HG02678 (cell line): Measurements from ENCODE around the gene AFG1L.
"Not testable (repeated sequence)": the region's sequence is repeated elsewhere in the genome, so short reads cannot be mapped to it uniquely, and the experiment has no call there.

Source experiments
- ATAC-seq: cut with Tn5 transposase; IDR thresholded peaks from one replicate; pipeline ENCODE4 v1.9.1; 2021; ENCODE audit warnings: mild to moderate bottlenecking, moderate library complexity; ENCODE audit not compliant: unreplicated experiment

Gene AFG1L

DNA sequence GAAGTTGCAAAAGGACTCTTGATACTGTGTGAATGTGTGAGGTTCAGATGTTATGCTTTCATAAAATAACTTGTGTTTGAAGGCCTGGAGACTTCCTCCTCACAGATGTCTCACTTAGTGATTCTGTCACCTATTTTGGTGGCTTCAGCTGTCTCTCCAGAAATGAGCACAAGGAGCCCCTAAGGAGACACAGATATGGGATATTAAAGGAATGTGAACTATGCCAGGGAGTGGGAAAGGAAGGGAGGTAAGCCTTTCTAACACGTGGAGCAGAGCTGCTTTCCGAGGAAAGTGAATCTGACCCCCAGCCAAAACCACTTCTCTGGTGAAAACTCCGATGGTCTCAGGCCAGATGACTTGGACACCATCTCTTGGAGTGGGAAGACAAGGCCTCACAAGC lies 255.4 kb downstream of the AFG1L start:
- no peak for ATAC-seq

DNA sequence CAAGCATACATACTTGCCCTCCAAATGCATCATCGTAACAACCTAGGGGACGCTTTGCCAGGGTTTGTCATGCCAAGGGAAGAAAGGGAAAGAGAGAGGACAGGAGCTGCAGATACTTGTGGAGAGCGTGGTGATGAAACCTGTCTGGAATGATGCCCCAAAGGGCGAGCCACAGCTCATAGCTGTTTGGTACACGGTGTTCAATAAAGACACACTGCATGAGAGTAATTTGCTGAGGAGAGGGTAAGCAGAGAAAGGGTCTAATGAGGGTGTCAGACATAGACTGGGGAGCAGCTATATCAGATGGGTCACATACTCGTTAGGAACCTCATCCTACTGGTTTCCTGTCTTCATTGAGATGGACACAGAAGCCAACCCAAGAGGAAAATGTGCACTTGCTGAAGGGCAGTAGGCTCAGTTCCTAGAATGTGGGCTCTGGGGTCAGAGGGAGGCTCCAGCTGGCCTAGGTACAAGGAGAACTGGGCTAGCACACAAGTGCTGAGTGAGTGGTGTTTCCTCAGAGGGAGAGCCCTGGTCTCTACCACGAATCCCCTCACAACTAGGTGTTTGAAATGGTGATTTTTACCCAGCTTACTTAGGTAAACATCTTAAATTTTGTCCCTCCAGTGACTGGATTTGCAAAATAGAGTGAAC lies 260.7 kb downstream of the AFG1L start:
- ATAC-seq, result no peak

DNA sequence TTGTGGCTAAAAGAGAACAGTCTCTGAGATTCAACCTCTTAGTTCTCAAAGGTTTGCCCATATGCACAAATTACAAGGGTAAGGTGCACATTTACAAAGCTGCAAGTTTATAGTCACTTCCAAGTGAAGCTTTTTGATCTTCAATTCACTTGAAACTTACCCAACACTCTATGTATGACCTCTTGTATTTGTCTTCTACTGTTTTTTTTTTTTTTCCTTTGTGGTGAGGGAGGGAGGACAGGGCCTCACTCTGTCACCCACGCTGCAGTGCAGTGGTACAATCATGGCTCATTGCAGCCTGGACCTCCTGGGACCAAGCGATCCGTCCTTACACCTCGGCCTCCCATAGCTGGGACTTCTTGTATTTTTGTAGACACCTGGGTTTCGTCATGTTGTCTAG lies 261.4 kb downstream of the AFG1L start:
- no peak for ATAC-seq

DNA sequence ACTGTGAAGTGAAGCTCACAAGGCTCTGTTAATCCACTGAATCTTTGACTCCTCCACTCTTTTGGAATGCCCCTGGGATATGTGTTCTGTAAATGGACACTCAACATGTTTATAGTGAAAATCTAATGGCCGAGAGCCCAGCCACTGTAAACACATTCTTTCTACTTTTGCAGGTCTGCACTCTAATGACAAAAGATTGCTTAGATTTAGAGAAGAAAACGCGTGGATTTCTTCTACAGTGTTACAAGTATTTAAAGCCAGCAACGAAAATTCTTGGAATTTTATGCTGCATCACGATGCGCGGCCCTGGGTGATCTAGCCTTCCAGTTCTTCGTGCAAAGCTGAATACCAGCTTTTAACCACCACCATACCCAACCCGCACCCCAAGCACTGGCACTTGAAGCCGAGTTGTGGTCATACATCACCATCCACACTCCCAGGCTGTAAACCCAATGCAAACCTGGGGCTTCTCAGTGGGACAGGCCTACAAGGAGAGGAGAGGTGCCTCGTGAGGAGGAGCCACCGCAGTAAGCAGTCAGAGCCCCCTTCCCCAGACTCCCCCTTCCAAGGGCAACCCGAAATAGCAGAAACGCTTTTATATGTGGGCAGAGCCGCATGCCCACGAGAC lies 262.1 kb downstream of the AFG1L start:
- no peak for ATAC-seq

DNA sequence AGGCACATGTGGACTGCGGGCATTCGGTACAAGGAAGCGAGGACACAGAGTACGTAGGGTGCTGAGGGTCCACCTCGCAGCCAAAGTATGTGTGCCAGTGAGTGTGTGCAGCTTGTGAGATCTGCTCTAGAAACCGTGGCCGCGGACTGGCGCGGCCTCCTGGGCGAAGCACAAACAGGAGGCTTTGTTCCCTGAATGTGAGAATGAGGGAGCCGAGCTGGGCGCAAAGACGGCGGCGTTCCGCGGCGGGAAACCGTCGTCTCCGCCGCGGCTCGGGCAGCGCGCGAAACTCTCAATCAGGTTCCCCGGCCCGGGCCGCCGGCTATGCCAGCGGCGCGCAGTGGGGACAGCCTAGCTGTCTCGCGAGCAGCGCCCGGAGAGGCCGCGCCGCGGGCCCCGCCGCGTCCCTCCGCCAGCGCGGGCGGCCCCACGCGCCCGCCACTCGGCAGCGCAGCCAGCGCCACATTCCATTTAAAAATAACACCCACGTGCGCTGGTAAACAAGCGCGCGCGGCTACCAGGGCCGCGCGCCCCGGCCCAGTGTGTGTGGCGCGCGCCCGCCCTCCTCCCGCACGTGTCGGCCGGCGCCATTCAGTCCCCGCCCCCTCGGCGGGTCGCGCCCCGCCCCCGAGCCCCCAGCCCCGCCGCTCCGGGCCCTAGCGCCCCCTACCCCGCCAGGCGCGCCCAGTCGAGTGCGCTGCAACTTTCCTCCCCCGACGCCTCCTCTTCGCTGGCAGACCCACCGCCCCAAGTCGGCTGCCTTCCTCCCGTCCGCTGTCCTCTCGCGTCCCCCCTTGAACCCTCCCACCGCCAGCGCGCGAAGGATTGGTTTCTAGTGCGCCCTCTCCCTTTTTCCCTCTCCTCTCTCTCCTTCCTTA lies 262.9 kb downstream of the AFG1L start:
- peak; percentile 27 for ATAC-seq

DNA sequence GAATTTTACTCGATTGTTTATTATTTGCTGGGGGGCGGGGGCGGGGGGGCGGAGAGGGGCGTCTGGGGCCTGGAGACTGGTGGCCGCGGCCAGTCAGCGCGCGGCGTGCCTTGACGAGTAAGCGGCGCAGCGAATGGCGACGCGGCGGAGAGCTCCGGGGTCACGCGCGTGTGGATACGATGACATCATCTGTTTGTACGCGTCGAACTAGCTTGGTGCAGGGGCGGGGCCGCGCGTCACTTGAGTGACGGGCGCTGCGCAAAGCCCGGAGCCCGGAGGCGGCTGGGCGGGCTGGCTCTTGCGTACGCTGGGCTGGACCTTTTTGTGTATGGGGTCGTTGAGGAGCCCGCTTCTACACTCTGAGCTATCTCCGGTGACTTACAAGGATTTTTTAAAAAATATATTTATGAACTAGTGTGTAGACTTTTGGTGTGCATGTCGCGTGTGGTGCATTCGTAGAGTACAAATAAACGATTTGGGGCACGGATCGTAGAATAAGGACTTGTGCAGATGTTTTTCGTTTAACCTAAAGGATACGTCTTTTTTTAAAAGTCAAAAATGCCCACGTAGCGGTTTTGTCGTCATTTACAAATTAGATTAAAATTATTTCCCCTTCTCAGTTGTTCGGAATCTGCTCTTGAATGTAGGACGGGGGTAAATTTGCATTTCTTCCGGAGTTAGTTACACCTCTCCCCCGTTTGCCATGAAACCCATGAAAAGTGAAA lies 263.7 kb downstream of the AFG1L start:
- ATAC-seq, result peak; percentile 64

DNA sequence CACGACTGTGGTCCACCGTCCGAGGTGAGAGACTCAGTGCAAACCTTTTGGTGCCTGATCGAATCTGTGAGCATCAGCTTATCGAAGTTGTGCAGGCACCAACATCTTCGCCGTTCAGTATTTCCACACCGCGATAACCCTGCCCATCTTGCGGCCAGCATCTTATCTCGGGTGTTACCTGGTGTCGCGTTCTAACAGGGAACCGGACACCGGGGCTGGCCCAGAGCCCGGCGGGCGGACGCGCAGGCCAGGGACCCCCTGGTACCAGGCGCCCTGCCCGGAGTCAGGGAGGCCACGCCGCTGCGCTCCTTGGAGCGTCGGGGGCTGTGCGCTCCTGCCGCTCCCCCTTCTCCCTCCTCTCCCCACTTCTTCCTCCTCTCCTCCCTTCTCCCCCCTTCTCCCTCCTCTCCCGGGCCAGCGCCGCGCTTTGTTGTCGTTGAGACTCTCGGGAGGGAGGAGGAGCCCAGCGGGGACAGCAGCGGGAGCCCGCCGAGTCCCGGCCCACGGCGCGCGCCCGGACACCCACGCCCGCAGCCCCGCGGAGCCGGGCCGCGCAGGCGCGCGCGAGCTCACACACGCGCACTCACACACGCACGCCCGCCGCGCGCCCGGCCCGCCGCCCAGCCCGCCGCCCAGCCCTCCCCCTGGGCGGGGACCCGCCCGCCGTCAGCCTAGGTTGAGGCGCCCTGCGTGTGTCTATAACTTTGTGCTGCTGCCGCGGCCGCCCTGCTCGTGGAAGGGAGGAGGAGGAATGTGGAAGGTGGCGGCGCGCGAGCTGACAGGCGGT lies 264.4 kb downstream of the AFG1L start:
- peak; percentile 55 for ATAC-seq

DNA sequence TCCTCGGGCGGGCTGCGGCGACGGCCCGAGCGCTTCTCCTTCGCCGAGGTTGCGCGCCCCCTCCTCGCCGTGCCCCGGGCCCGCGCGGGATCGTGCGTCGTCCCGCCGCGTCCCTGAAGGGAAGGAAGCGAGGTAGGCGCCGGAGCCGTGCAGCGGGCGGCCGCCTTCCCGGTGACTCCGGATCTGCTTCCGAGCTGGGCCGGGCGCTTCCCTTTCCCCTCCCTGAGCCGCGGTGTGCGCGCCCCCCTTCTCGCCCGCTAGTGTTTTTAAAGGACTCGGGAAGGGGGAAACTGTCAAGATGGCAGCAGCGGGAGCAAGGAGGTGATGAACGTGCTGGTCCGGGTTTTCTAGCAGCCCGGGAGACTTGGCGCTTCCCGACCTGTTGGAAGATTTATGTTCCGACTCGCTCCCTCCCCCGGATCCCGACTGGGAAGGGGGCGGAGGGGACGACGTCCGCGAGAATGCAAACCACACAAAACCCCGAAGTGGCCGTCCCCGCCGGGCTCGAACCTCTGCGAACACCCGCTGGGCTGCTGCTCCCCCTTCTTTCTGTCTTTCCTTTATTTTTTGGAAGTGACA lies 265.1 kb downstream of the AFG1L start:
- peak; percentile 4 for ATAC-seq

DNA sequence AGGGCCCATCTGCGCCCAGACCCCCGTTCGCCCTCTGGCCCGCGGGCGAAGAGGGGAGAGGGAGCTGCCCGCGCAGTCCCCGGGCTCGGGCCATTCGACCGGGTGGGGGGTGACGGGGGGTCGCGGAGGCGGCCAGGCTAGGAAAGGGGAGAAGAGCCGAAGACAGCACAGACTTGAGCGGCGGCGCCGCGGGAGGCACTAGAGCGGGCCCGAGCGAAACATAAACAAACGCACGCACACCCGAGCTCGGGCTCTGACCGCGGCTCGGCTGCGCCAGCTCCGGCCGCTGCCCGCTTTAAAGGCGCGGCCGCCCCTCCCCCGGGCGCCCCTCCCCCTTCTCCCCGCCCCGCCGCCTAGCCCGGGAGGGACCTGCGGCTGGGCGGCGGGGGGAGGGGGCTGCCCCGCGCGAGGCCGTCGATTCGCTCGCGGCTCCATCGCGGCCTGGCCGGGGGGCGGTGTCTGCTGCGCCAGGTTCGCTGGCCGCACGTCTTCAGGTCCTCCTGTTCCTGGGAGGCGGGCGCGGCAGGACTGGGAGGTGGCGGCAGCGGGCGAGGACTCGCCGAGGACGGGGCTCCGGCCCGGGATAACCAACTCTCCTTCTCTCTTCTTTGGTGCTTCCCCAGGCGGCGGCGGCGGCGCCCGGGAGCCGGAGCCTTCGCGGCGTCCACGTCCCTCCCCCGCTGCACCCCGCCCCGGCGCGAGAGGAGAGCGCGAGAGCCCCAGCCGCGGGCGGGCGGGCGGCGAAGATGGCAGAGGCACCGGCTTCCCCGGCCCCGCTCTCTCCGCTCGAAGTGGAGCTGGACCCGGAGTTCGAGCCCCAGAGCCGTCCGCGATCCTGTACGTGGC lies 265.8 kb downstream of the AFG1L start, which contains the start of gene FOXO3:
Gene FOXO3 (plus strand): TSS at position 455 of the 846 bp plus-strand sequence. CDS start 292 bp downstream, at position 747.
- ATAC-seq, result no peak

DNA sequence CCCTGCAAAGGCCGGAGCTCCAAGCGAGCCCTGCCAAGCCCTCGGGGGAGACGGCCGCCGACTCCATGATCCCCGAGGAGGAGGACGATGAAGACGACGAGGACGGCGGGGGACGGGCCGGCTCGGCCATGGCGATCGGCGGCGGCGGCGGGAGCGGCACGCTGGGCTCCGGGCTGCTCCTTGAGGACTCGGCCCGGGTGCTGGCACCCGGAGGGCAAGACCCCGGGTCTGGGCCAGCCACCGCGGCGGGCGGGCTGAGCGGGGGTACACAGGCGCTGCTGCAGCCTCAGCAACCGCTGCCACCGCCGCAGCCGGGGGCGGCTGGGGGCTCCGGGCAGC lies 266.4 kb downstream of the AFG1L start:
- not testable (repeated sequence) for ATAC-seq

DNA sequence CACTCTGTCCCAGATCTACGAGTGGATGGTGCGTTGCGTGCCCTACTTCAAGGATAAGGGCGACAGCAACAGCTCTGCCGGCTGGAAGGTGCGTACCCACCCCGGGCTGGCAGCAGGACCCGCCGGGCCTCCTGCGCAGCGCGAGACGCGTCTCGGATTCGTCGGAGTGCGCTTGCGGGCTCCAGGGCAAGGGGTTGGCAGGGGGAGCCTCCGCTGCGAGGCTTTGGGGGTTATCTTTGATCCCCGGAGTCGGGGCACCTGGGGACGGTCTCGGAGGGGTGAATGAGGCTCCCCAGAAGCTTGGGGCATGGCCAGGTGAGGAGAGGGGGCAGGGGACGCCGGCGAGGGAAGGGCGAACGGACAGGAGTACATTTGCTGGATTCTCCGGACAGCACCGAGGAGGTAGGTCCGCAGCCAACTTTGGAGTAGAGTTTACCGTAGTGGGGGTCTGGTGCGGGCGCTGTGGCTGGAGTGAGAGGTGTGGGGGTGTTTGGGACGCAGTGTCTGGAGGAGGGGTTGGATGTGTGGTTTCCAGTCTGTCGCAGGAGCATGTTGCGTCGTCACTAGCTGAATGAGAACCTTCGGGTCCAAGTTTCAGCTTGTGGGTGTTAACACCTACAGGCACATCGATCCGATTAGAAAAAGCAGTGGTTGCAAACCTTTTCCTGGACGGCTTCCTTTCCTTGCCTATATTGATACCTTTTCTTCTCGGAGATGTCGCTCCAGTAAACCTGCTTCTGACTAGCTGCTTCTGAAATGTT lies 267.1 kb downstream of the AFG1L start:
- ATAC-seq, result no peak

DNA sequence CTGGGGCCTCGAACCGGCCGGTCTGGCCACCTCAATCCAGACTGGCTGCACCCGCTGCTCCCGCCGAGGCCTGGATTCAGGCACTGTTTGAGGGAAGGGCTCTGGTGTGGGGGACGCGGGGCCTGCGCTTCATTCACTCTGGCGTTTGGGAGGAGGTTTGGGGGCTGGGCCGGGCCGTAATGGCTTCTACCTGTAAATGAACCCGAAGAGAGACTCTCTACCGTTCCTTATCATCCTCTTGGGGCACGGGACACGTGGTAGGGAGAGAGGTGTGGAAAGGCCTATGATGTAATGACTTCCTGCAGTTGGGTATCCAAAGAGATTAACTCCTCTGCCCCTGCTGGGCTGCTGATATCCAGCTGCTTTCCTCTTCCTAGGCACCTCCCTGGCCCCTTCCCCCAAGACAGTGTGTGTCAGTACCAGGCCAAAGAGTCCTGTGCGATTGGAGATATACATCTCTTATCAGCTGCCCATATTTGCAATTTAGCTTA lies 267.7 kb downstream of the AFG1L start:
- ATAC-seq, result no peak

DNA sequence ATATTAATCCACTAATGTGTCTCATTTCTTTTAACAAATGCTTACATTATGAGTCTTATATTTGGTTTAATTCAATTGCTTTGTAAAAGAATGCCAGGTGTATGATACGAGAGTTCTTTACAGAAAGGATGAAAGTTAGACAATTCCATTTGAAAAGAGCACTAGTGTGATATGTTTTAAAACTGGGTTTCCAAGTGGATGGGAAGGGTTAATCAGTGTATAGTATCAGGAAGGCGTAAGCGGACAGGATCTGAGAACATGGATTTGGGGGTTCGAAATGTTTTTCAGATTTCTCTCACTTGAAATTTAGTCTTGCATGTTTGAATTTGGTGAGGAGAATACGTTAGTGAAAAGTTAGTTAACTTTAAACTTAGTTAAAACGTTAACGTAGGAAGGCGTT lies 268.4 kb downstream of the AFG1L start:
- ATAC-seq, result no peak

DNA sequence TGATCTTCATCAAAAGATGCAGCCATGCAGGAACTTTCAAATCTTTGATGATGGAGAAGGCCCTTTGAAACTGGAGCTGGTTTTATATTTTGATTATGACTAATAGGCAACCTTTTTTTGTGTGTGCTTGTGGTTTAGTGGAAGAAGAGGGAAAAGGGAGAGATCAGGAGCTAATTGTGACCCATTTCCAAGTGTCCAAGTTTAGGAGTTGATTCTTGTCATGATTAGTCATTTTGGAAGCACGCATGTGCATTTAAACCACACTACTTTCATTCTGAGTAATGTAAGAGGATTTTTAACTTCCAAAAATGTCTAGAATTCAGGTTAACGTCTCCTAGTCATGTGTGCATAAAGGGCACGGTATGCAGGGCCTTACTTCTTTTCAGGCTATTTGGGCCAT lies 269.3 kb downstream of the AFG1L start:
- ATAC-seq, result no peak

DNA sequence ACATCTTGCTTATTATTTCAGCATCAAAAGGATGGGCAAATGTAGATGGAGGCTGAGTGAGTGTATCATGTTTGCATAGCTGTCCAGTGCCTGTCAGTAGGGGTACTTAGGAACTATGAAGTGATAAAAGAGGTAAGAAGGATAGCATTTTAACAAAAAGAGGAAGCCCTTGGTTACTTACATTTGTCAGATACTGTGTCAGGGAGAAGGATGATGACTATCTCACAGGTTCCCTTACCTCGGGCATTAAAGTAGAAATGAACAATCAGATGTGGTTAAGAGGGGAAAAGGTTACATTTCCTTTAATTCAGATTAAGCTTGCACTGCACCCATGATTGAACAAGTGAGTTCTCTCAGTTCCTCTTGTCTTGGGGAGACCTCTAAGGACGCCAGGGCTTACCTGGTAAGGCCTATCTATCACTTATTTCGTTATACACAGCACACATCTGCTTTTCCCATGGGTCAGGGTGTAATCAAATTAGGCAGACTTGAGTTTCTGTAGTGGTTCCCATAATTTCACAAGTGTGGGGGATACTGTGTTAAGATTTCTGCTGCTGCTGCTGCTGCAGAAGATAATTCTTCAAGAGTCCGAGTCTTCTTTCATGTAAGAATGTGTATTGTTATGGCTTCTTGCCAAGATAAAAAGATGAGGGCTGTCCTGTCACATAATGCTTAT lies 270.4 kb downstream of the AFG1L start:
- ATAC-seq, result peak; percentile 77

DNA sequence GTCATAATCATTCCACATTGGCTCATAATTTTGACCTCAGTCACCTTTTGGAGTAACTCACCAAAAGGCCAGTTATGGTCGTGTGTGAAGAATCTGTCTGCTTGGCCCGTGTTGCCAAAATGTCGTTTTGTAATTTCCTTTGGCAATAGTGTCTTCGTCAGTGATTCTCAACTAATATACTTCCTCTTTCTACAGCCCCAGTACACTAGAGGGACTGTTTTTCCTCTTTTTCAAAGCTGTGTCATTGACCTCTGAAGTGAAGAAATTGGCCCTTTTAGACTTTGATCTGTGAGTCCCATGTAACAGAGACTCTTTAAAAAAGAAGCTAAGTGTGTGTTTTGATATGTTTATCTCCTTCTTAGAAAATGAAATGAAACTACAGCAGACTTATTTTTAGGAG lies 271.0 kb downstream of the AFG1L start:
- ATAC-seq, result peak; percentile 41

DNA sequence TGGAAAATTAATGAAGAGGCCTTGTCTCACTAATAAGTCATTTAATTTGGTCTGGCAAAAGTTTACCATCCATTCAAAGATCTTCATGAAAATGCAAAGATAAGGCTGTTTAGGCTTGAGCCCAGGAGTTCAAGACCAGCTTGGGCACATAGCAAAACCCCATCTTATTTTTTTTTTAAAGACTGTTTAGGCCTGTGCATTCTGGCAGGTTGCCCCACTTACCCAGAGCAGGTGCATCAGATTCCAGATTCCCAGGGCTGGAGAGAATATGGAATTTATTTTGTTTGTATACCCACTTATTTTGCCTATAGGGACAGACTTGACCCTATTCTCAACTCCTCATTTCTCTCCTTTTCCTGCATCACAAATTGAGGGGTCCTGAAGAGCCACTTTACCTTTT lies 271.6 kb downstream of the AFG1L start:
- no peak for ATAC-seq

DNA sequence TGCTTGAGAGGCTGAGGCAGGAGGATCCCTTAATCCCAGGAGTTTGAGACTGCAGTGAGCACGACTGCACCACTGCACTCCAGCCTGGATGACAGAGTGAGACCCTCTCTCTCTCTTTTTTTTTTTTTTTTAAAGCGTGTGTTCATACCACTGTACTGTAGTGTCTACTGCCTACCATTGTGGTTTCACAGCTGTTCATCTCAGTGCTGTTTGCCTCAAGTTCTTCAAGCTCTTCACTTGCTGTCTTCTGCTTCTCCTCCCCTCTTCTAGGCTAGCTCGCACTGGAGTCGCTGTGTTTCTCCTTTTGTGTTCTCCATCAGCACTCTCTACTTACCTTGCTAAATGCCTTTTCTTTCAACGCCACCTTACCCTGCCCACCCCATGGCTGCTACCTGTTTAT lies 273.2 kb downstream of the AFG1L start:
- ATAC-seq, result no peak
